B cell (primary cell): Measurements from ENCODE around the gene SLITRK2. TPM values are rescaled to one million over a fixed set of nuclear protein-coding genes. Genes with fewer than 3 reads are reported as not detected.

Experiments
- ATAC-seq: fragments of 200-7000 bp; cut with Tn5 transposase; one replicate; pipeline ENCODE4 v1.10.0; 2021; ENCODE audit warnings: low read depth, mild to moderate bottlenecking, moderate number of reproducible peaks, moderate library complexity
- CTCF ChIA-PET: fragments of 350-600 bp; sonication (Branson Sonifier 250); formaldehyde crosslinking; loops from one replicate; lab custom pipeline; 2021; ENCODE audit warnings: antibody characterized with exemption, inconsistent platforms; lab: Charles Lee
- POLR2A ChIA-PET: fragments of 350-600 bp; sonication (Branson Sonifier 250); formaldehyde crosslinking; loops from one replicate; lab custom pipeline; 2021; ENCODE audit warnings: antibody characterized with exemption; lab: Charles Lee
- DNase-seq: peaks from one replicate; pipeline ENCODE4 v3.0.0; 2013
- H2AFZ ChIP-seq: 2 replicates; pipeline ENCODE4 v1.6.1; 2012; ENCODE audit warnings: mild to moderate bottlenecking, low read depth, low read length; ENCODE audit not compliant: insufficient read depth, poor library complexity, severe bottlenecking
- H3K27ac ChIP-seq, 2 donors: 1 replicate in 1 of 2; 2 replicates in 1 of 2; pipeline ENCODE4 v1.5.1; 2012 to 2013; ENCODE audit warnings: low read length in 2 of 2, mild to moderate bottlenecking in 2 of 2, moderate library complexity in 1 of 2
- H3K27me3 ChIP-seq, 4 experiments: fragments of 200-600 bp in 1 of 4; sonication (generic) in 1 of 4; replicated peaks in 1 of 4; 1 replicate in 2 of 4; 2 replicates in 2 of 4; pipeline versions ENCODE4 v1.6.1 to v1.7.0; 2013 to 2016; ENCODE audit warnings: low read length in 3 of 4, mild to moderate bottlenecking in 2 of 4, mixed read lengths in 1 of 4, moderate library complexity in 1 of 4; ENCODE audit not compliant: insufficient read depth in 4 of 4, control insufficient read depth in 3 of 4; ENCODE audit errors: control extremely low read depth in 1 of 4
- H3K36me3 ChIP-seq, 2 experiments: replicated peaks in 1 of 2; 1 replicate in 1 of 2; 2 replicates in 1 of 2; pipeline versions ENCODE4 v1.6.1 to v1.7.1; 2013; ENCODE audit warnings: low read length in 1 of 2; ENCODE audit not compliant: insufficient read depth in 2 of 2, control insufficient read depth in 1 of 2; ENCODE audit errors: control extremely low read depth in 1 of 2, extremely low read depth in 1 of 2
- H3K4me1 ChIP-seq, 2 donors: fragments of 200-600 bp in 1 of 2; sonication (generic) in 1 of 2; 1 replicate in 1 of 2; 2 replicates in 1 of 2; pipeline versions ENCODE4 v1.5.1 to v1.6.1; 2013 to 2017; ENCODE audit warnings: low read length in 2 of 2; ENCODE audit not compliant: control insufficient read depth in 2 of 2, insufficient read depth in 2 of 2
- H3K4me2 ChIP-seq: replicated peaks from 2 replicates; pipeline ENCODE3; 2012; ENCODE audit warnings: mild to moderate bottlenecking, low read depth, low read length; ENCODE audit not compliant: poor library complexity, severe bottlenecking
- H3K4me3 ChIP-seq, 5 experiments: fragments of 200-600 bp in 1 of 5; sonication (generic) in 1 of 5; 1 replicate in 3 of 5; 2 replicates in 2 of 5; pipeline versions ENCODE4 v1.5.1 to v1.7.0; 2011 to 2016; ENCODE audit warnings: low read length in 4 of 5, mild to moderate bottlenecking in 4 of 5, low read depth in 2 of 5, control low read depth in 1 of 5, moderate library complexity in 1 of 5; ENCODE audit not compliant: insufficient read depth in 1 of 5; ENCODE audit errors: control extremely low read depth in 1 of 5, extremely low read depth in 1 of 5
- H3K79me2 ChIP-seq: fragments of 200-600 bp; sonication (generic); one replicate; pipeline ENCODE4 v1.6.0; 2016; ENCODE audit warnings: low read length; ENCODE audit not compliant: control insufficient read depth, insufficient read depth
- H3K9ac ChIP-seq: fragments of 200-600 bp; sonication (generic); 2 replicates; pipeline ENCODE4 v1.6.1; 2017; ENCODE audit warnings: mild to moderate bottlenecking, low read length, moderate library complexity
- H3K9me3 ChIP-seq, 3 donors: one replicate each; pipeline versions ENCODE4 v1.6.1 to v1.7.1; 2013; ENCODE audit warnings: low read length in 2 of 3; ENCODE audit not compliant: control insufficient read depth in 2 of 3, insufficient read depth in 1 of 3; ENCODE audit errors: control extremely low read depth in 1 of 3
- H4K20me1 ChIP-seq: 2 replicates; pipeline ENCODE4 v1.6.0; 2012; ENCODE audit warnings: mild to moderate bottlenecking, low read length; ENCODE audit not compliant: insufficient read depth, control insufficient read depth, poor library complexity, severe bottlenecking
- H3K27ac Mint-ChIP-seq: one replicate; pipeline ENCODE4 v1.8.0; 2021; ENCODE audit warnings: mixed read lengths
- H3K27me3 Mint-ChIP-seq: one replicate; pipeline ENCODE4 v1.8.0; 2021; ENCODE audit warnings: mixed read lengths
- H3K4me1 Mint-ChIP-seq: one replicate; pipeline ENCODE4 v1.8.0; 2021; ENCODE audit warnings: mixed read lengths
- H3K4me3 Mint-ChIP-seq: one replicate; pipeline ENCODE4 v1.8.0; 2021; ENCODE audit warnings: mixed read lengths
- H3K9me3 Mint-ChIP-seq: one replicate; pipeline ENCODE4 v1.8.0; 2022; ENCODE audit warnings: mixed read lengths; ENCODE audit not compliant: insufficient read depth
- CTCF ChIP-seq: fragments of 200-600 bp; IDR thresholded peaks from one replicate; pipeline ENCODE4 v1.8.0; 2022; ENCODE audit warnings: antibody characterized with exemption, mild to moderate bottlenecking
- EZH2 ChIP-seq: IDR thresholded peaks from 2 replicates; pipeline ENCODE4 v1.6.1; 2012; ENCODE audit warnings: borderline replicate concordance, low read depth, mild to moderate bottlenecking, moderate library complexity, low read length; ENCODE audit not compliant: insufficient read depth, poor library complexity, severe bottlenecking
- WGBS: methylation state at CpG from one replicate; pipeline ENCODE4 v1.1.5; 2013; ENCODE audit warnings: missing lambda C conversion rate; ENCODE audit not compliant: insufficient coverage; 5-methylcytosine and 5-hydroxymethylcytosine counted together
- intact Hi-C: fragments of 100-400 bp; cut with micrococcal nuclease; formaldehyde crosslinking; loops from one replicate; pipeline ENCODE4 v1.10.0; 2022
- polyA plus RNA-seq: library from polyadenylated mRNA; depleted of rRNA; stranded (reverse); fragments of >200 nt; gene quantifications from 2 replicates; pipeline ENCODE4 v1.2.3, GENCODE V29; 2012
- total RNA-seq, 2 donors: library from RNA; stranded (reverse); fragments of 120-200 nt in 1 of 2; gene quantifications; 1 replicate in 1 of 2; 2 replicates in 1 of 2; pipeline versions ENCODE4 v1.2.3 to v1.2.4, GENCODE V29; 2013 to 2022

The SLITRK2 gene
- total and polyA plus RNA-seq, 2 donors (not counting 1 experiment from before 2014, with no cell fraction given) = not detected

- CTCF ChIA-PET = no interaction called here
- ATAC-seq = no peak
- Mint-ChIP-seq H3K4me1 (no peaks in the 10 kb centered on the region), H3K27me3 (peaks cover 3% of the 10 kb centered on the region), H3K4me3 (no peak overlapping the region), H3K9me3 (no peaks in the 10 kb centered on the region), H3K27ac (no peak overlapping the region)
- Histone ChIP-seq H3K27me3 (no peaks in the 10 kb centered on the region), H3K27ac (no peak overlapping the region), H3K79me2 (no peaks in the 10 kb centered on the region), H2AFZ (no peak overlapping the region), H3K4me3 (no peak overlapping the region), H3K36me3 (no peaks in the 10 kb centered on the region), H4K20me1 (no peaks in the 10 kb centered on the region), H3K4me2 (no peak overlapping the region), H3K9me3 (no peaks in the 10 kb centered on the region), H3K9ac (no peak overlapping the region), H3K4me1 (no peaks in the 10 kb centered on the region)
- intact Hi-C loops = no loop called here
- no CpG with 5 or more reads among the region's 4 CpGs for WGBS
- POLR2A ChIA-PET = no interaction called here
- TF ChIP-seq CTCF (no peak), EZH2 (no peak)
- no peak for DNase-seq
Observed at GRCh38 chrX:145826466-145826865, 8.8 kb downstream of the SLITRK2 start.

GRCh38 chrX:145832796-145833195 is 15.2 kb downstream of the SLITRK2 start:
- Histone ChIP-seq H3K4me3 (no peak overlapping the region), H3K27ac (no peak overlapping the region), H2AFZ (no peak overlapping the region), H3K9me3 (no peaks in the 10 kb centered on the region), H3K4me1 (no peaks in the 10 kb centered on the region), H3K36me3 (no peaks in the 10 kb centered on the region), H4K20me1 (no peaks in the 10 kb centered on the region), H3K27me3 (no peaks in the 10 kb centered on the region), H3K9ac (no peak overlapping the region), H3K79me2 (no peaks in the 10 kb centered on the region), H3K4me2 (no peak overlapping the region)
- Mint-ChIP-seq H3K4me1 (no peaks in the 10 kb centered on the region), H3K9me3 (no peaks in the 10 kb centered on the region), H3K27me3 (no peaks in the 10 kb centered on the region), H3K27ac (no peak overlapping the region), H3K4me3 (no peak overlapping the region)
- ChIA-PET POLR2A (no interaction called here), CTCF (no interaction called here)
- ATAC-seq = no peak
- TF ChIP-seq EZH2 = no peak
- TF ChIP-seq CTCF = no peak
- intact Hi-C loops = no loop called here
- DNase-seq = no peak
- WGBS = no CpG with 5 or more reads among the region's 5 CpGs
